ENCODE data around the gene ITPRIP.
A peak's percentile ranks its signal among the peaks of the same experiment; 100 is the strongest.

ITPRIP gene

DNA sequence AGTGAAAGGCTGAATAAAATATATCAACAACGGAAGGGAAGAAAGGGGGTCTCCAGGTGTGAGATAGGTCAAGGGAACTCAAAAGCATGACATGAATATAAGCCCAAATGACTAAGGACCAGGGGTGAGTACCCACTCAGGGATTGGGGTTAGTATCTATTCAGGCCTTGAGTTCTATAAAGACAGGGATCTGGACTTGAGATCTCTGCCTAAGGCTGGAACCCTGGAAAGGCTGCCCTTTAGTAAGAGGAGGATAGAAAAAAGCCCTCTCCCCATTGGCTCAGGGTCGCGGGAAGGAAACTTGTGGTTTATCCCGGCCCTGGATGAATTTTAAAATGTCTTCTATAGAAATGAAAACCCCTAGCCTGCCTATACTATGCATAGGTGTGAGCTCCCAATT lies 2.4 kb upstream of the ITPRIP start:
- DNase-seq: peak; percentile 87

GRCh38 chr10:104340111-104340526 lies 1.9 kb upstream of the ITPRIP start:
- peak; percentile 95 for DNase-seq

DNA sequence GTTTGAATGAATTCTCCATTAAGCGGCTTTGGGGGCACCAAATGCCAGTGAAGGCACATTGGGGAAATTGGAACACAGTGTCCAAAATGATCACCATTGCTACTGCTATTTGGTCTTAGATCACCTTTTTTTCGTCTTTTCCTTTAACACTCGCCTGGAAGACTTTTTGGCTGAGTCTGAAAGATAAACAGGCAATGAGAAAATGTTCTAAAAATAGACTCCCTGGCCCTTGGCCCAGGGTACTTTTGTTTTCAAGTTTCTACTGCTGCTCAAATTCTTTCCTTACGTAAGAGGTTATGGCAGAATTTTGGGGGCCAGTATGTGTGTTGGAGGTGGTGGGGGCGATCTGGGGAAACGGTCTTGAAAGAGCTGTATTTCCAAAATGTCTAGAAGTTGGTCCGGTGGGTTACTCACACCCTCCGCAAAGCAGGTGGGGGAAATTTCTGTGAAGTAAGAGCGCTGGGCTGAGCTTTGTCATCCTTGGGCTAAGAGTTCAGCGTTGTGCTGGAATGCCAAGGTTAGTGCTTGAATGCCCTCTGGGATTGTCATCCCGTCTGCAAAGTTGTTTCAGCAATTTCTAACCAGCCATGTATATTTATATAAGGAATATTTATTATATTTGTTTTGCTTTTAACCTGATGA lies 1.3 kb upstream of the ITPRIP start:
- DNase-seq: peak; percentile 90

DNA sequence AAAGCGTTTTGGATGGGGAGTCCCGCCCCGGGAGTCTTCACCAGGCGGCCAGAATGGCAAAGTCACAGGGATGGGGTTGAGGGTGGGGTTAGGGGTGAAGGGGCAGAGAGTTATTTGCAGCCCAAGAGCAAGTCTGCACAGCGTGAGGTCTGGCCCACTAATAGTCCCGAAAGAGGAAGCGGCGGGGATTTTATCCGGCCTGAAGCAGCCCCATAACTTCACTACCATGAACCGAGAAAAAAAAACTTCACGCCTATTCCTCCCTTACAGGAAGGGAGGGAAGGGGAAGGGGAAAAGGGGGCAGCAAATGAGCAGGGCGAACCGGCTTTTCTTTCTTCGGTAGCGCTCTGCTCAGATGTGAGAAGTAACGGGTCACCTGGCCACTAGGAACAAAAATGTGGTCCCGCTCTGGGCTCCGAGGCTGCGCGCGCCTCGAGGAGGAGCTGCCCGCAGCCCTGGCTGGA lies 712 bp downstream of the ITPRIP start:
- DNase-seq: peak; percentile 77

GRCh38 chr10:104336821-104337467 lies 1.3 kb downstream of the ITPRIP start:
- peak; percentile 61 for DNase-seq

GRCh38 chr10:104334965-104335650 lies 3.2 kb downstream of the ITPRIP start:
- DNase-seq: no peak

DNA sequence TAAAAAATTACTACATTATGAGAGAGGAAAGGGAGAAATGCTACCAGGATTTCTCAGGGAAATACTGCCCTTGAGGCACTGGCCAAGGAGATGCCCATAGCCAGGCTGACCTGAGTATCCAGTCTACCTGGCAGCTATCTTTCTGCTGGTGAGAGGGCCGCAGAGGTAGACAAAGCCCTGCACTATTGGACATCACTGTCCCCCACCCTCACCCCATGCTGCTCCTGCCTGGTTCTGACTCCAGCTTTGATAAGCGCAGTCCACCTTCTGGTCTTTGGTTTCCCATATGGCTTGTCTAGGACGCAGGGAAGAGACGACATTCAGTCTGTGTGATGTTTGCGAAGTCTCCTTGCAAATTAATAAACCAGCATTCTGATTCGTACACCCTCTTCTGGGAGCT lies 3.7 kb downstream of the ITPRIP start:
- no peak for DNase-seq

DNA sequence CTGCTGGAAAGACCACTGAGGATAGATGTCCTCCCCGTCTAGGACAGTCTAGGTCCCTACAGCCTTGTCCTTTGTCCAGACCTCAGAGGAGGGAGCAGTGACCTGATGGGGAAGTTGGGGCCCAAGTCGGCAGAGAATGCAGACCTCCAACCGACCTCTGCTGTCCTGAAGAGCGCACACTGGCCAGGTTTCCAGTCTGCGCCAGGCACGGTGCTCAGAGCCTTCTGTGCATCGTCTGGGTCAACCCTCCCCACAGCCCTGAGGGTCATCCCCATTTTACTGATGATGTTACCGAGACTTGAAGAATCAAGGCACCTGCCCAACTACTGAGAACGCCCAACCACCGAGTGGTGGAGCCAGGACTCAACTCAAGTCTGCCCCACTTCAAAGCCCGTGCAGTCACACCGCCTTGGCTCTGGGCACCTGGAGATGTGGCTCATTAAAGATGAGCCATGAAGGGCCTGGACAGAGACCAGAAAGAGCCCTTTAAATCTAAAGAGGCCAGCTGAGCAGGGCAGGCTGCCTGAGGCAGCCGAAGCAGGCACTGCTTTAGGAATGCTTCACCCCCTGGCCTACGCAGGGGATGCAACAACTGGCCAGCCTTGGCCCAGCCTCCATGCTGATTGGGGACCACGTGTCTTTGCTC lies 4.4 kb downstream of the ITPRIP start:
- no peak for DNase-seq

DNA sequence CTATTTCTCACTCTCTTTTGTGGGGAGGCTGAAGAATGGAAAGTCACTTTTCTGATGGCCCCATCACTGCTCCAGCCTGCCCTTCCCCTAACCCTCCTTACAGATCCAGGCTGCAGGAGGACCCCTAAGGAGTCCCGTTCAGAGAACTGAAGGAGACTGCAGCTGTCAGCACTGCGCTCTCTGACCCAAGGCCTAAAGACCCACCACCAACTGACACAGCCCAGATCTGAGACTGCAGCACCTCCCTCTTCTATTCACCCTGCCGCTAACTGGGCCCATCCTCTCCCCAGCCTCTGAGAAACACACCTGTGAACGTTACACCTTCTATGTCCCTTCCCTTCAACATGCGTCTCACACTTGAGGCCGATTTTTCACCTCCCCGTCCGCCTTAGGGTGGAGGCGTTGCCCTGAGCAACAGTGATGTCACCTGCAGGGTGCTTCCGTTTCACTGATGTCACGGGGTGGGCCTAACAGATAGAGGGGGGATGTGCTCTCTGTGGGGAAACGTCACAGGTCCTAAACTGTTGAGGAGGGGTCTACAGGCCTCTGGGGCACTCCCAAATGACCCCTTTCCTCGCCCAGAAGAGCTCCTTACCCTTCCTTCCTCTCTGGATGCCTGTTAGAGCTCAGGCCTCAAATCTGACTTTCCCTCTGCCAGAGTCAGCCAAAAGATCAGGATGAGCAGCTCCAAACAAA lies 5.1 kb downstream of the ITPRIP start:
- no peak for DNase-seq

GRCh38 chr10:104332243-104333031 lies 5.8 kb downstream of the ITPRIP start:
- DNase-seq: no peak

DNA sequence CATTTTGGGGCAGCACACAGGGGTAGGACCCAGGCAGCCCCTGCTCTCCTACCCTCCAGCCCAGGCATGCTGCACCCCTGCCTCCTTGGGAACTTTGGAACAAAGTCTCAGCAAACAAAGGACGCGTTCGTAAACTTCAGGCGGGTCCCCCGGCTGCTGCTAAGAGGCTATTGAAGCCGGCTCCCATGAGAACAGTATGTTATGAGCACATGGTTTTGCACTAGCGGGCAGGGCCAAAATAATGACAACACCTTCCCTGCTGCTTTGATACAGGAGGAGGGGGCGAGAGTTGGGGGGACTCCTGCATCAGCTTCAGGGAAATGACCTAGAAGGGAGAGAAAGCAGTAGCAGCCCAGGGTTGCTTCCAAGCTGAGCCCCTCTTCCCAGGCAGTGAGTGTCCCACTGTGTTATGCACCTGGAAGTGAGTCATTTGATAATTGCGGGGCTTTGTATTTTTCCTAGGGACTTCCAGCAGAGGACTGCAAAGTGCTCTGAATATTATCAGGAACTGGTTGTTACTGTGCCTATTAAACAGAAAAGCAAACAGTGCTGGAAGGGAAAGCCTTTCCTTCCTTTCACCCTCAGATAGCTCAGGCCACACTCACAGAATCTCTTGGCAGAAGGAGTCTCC lies 6.9 kb downstream of the ITPRIP start:
- no peak for DNase-seq

GRCh38 chr10:104330168-104331110 lies 7.8 kb downstream of the ITPRIP start:
- DNase-seq: no peak

GRCh38 chr10:104329735-104330134 lies 8.5 kb downstream of the ITPRIP start:
- no peak for DNase-seq

- DNase-seq: no peak
Observed at GRCh38 chr10:104328896-104329710, 9.2 kb downstream of the ITPRIP start.

DNA sequence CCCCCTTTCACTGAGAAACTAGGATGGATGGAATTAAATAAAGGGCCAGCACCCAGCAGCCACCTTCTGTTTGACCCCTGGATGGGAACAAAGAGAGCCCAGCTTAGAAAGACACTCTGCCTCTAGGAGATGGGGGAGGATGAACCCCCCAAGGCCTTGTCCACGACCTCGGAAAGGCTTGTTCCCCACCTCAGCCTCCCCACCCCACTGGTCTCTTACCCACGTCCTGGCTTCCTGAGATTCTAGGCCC lies 9.7 kb downstream of the ITPRIP start:
- no peak for DNase-seq

DNA sequence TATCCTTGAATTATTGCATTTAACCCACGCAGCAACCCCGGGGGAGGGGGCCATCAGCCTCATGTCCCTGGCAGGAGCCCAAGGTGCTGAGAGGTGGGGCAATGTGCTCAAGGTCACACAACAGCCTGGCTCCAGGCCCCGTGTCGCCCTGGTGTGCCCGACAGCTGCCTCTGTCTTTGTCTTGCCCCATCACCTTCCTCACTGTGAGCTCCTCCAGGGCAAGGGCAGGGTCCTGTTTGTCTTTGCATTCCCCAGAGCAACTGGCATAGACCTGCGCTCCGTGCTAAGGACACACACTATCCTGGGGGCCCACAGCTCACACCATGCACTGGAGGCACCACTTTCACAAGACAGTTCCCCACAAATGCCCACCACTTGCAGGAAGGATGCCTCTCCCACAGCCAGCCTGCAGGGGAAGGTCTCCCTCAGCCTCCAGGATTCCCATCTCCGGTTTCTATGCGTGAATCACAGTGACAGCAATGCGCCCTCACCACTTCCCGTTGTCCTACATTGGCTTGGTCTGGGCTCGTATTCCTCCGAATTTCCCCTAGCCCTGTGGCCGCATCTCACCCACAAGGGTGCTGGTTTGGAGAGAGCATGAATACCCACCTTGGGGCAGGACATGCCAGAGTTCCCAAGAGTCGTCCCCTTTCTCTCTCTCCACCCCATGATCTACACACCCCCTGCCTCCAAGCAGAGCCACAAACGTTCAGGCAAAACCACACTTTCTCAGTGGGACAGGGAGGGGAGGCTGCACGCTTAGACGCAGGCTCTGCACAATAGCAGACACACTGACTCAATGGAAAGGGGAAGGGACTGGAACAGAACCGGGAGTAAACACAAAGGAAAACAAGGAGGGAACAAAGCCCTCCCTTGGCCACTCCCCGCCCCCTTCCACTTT lies 10.3 kb downstream of the ITPRIP start:
- no peak for DNase-seq

DNA sequence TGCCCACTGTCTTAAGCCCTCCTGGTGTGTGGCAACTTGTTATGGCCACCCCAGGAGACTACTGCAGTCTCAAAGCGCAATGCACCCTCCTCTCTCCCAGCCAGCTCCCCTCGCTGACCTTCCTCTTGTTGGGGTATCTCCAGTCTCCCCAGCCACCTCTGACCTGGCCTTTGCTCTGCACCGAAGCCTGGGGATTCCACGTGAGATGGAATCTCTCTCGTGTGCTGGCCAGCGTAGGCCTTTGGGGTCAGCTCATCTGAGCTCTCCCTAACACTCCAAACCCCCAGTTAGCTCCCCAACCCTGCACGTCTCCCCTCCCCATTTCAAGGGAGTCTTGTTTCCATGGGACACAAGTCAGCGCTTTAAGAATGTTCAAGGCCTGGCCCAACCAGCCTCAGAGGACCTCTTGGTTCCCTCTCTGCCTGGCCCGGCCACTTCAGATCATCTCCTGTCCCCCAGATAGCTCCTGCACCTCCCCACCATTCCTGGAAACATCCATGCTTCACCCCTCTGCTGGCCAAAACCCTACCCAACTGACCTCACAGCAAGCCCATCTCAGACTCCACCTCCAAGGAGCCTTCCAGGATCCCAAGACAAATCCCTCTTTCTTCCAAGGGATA lies 11.2 kb downstream of the ITPRIP start:
- no peak for DNase-seq
